SK-N-MC (cell line): ENCODE measurements around the gene SLC35A2.

Experiments
- DNase-seq: peaks from one replicate; pipeline ENCODE4 v3.0.0-alpha.2; 2011; ENCODE audit warnings: low read depth, low spot score
- H3K27ac ChIP-seq: fragments of 200-600 bp; sonication (generic); 2 replicates; pipeline ENCODE4 v1.5.1; 2016; ENCODE audit warnings: mixed run types
- H3K36me3 ChIP-seq: fragments of 200-600 bp; sonication (generic); 2 replicates; pipeline ENCODE4 v1.6.1; 2017; ENCODE audit warnings: antibody characterized with exemption, low read length, mixed read lengths; ENCODE audit not compliant: insufficient read depth
- H3K4me3 ChIP-seq: fragments of 200-600 bp; sonication (generic); 2 replicates; pipeline ENCODE4 v1.5.1; 2016
- H3K9ac ChIP-seq: fragments of 200-600 bp; sonication (generic); 2 replicates; pipeline ENCODE4 v1.8.0; 2017; ENCODE audit warnings: mixed run types, mixed read lengths; ENCODE audit not compliant: insufficient read length
- H3K9me3 ChIP-seq: fragments of 200-600 bp; sonication (generic); 2 replicates; pipeline ENCODE4 v1.6.1; 2017; ENCODE audit warnings: low read depth, mild to moderate bottlenecking, antibody characterized with exemption, low read length, moderate library complexity, mixed read lengths
- EZH2 ChIP-seq: fragments of 200-600 bp; sonication (generic); IDR thresholded peaks from one replicate; pipeline ENCODE4 v1.6.1; 2017; ENCODE audit warnings: antibody characterized with exemption
- FOXP2 ChIP-seq: optimal IDR thresholded peaks from 2 replicates; pipeline ENCODE3; 2011; ENCODE audit warnings: mild to moderate bottlenecking, moderate library complexity; ENCODE audit not compliant: insufficient read depth; ENCODE audit errors: extremely low read length, control extremely low read depth
- POLR2AphosphoS5 ChIP-seq: IDR thresholded peaks from 2 replicates; pipeline ENCODE4 v1.6.1; 2012; ENCODE audit warnings: mild to moderate bottlenecking, low read depth, low read length, borderline replicate concordance

The SLC35A2 gene

DNA sequence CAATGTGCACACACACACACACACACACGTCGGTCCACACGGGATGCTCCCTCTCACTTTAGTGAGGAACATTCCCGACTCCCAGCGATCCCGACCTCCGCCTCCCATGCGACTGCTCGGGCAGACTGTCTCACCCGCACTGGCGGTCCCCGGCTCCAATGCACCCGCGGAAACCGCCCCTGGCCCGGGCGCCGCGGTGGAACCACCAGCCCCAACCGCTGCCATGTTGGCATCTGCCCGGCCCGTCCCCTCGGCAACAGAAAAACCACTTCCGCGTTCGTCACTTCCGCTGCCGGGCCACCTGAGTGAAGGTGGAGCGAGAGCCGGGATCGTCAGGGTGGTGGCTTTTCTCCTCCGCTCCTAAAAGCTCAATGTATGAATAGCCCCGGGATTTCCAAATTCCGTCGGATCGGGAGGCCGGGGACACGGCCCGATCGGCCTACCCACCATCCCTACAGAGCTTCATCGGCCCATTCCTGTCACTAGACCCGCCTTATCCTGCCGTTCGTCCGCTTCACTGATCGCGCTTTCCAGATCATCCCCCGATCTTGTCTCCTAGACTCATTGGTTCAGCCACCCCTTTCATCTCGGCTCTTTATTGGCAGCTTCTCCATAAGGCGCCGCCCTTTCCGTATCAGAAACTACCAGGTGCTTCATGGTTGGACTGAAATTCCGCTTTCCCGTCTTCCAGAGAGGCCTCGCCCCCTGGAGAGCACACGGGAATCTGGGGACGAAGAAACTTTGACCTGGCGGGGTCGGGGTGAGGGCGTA, at the start of gene SLC35A2:
Gene SLC35A2 (minus strand): TSS at position 235 of the 771 bp plus-strand sequence. CDS start 10 bp downstream, at position 225.
- no peak for DNase-seq
- Histone ChIP-seq H3K4me3 (peak within 1 kb of the TSS; percentile 78), H3K9me3 (no peaks in the 10 kb centered on the region), H3K36me3 (peaks cover 8% of the 10 kb centered on the region; the same call in 1 of the 2 replicates), H3K9ac (peak within 1 kb of the TSS; percentile 79), H3K27ac (no peak within 1 kb of the TSS)
- TF ChIP-seq FOXP2 (no peak), POLR2AphosphoS5 (peak; percentile 68), EZH2 (no peak)

DNA sequence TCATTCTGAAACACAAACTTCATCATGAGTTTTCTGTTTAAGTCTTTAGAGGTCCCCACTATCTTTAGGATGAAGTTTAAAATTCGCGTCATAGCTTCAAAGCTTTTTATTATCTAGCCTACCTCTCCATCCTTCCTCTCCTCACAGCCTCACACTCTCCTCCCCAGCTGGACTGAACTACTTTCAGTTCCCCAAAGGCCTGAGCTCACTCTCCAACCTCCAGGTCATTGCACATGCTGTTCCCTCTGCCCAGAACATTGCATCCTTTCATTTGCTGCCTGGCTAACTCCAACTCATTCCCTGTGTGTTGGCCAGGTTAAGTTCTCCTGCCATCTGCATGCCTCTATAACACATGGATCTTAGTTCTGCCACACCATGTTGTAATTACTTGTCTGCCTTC, 48.8 kb upstream of the SLC35A2 start:
- DNase-seq, result no peak
- TF ChIP-seq EZH2 (no peak), POLR2AphosphoS5 (no peak), FOXP2 (no peak)
- no peak overlapping the region for H3K4me3 ChIP-seq
- H3K36me3 ChIP-seq, result no peaks in the 10 kb centered on the region; the same call in 1 of the 2 replicates
- H3K9ac ChIP-seq, result no peak overlapping the region
- no peaks in the 10 kb centered on the region for H3K9me3 ChIP-seq
- H3K27ac ChIP-seq, result no peak overlapping the region

DNA sequence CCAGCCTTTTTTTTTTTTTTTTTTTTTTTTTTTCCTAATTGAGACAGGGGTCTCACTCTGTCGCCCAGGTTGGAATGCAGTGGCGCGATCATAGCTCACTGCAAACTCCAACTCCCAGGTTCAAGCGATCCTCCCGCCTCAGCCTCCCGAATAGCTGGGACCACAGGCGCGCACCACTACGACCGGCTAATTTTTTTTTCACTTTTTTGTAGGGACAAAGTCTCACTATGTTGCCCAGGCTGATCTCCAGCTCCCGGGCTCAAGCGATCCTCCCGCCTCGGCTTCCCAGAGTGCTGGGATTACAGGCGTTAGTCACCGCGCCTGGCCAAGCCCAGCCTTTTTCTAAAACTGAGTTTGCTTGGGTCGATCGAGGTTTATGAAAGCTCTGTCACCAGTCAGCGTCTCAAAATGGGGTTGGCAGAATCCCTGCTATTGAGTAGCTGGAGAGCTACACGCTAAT, 47.2 kb upstream of the SLC35A2 start:
- no peak for DNase-seq
- H3K27ac ChIP-seq, result peak overlapping the region; percentile 98
- peak overlapping the region; percentile 83 for H3K4me3 ChIP-seq
- peak overlapping the region; percentile 72 for H3K9ac ChIP-seq
- no peaks in the 10 kb centered on the region for H3K9me3 ChIP-seq
- H3K36me3 ChIP-seq, result peaks cover 3% of the 10 kb centered on the region; the same call in 1 of the 2 replicates
- TF ChIP-seq FOXP2 (no peak), POLR2AphosphoS5 (no peak; the same call in 1 of the 2 replicates), EZH2 (no peak)

GRCh38 chrX:48957827-48958634, 46.6 kb upstream of the SLC35A2 start:
- Histone ChIP-seq H3K4me3 (peak overlapping the region; percentile 83), H3K36me3 (peaks cover 3% of the 10 kb centered on the region; the same call in 1 of the 2 replicates), H3K9ac (peak overlapping the region; percentile 88), H3K27ac (peak overlapping the region; percentile 98), H3K9me3 (no peaks in the 10 kb centered on the region)
- TF ChIP-seq POLR2AphosphoS5, result no peak; the same call in 1 of the 2 replicates
- no peak for TF ChIP-seq EZH2
- no peak for TF ChIP-seq FOXP2
- DNase-seq, result peak; percentile 86

DNA sequence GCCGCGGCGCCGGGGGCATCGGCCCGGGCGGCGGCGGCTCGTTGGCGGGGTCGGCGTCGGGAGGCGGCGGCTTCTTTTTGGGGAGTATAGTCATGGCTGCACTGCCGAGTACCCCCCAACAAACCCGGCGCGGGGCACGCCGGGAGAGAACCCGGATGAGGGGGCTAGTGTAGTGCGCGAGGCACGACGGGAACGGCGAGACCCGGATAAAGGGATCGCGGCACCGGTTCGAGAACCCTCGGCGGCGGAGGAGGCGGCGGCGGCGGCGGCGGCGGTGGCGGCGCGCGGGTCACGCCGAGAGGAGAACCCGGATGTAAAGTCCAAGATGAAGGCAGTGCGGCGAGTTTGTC, 46.0 kb upstream of the SLC35A2 start, which contains the start of gene OTUD5:
Gene OTUD5 (minus strand): TSS at position 131 of the 350 bp plus-strand sequence. CDS start 37 bp downstream, at position 94.
- Histone ChIP-seq H3K4me3 (peak within 1 kb of the TSS; percentile 83), H3K9me3 (no peaks in the 10 kb centered on the region), H3K27ac (peak within 1 kb of the TSS; percentile 98), H3K36me3 (peaks cover 3% of the 10 kb centered on the region; the same call in 1 of the 2 replicates), H3K9ac (peak within 1 kb of the TSS; percentile 88)
- DNase-seq, result no peak
- TF ChIP-seq EZH2 (no peak), POLR2AphosphoS5 (no peak), FOXP2 (no peak)

DNA sequence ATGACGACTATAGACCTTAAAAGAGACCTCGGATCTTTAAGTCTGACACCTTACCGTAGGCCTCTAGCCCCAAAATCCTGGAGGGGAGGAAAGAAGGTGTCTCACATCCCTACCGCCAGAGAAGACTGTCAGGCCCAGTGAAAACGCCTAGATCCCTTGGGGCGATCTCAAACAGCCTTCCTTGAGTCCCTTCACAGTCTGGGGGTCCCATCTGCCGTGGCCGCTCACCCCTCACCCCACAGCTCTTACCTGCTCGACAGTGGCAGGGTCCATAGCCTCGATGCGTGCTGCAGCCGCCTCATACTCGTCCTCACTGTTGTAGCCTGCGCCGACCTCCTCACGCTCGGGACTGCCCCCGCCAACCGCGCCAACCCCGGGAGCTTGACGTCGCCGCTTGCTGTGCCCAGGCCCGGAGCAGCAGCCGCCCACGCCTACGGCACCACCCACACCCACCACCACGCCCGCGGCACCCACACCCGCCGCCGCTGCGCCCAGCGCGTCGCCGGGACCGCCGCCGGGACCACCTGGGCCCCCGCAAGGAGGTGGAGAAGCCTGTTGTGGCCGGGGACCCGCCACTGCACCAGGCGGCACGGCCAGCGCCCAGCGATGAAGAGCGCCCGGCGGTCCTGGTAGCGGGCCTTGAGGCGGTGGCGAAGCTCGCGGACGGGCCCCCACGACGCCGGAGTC, 45.4 kb upstream of the SLC35A2 start:
- H3K27ac ChIP-seq, result no peak overlapping the region
- TF ChIP-seq POLR2AphosphoS5, result no peak
- no peak for TF ChIP-seq FOXP2
- no peak for TF ChIP-seq EZH2
- DNase-seq, result no peak

GRCh38 chrX:48948589-48948988, 37.1 kb upstream of the SLC35A2 start:
- TF ChIP-seq EZH2 (no peak), POLR2AphosphoS5 (no peak), FOXP2 (no peak)
- Histone ChIP-seq H3K9ac (no peak overlapping the region), H3K9me3 (no peaks in the 10 kb centered on the region), H3K4me3 (no peak overlapping the region), H3K27ac (no peak overlapping the region), H3K36me3 (no peaks in the 10 kb centered on the region)
- DNase-seq, result no peak

More for the DNA sequence above, 45.4 kb upstream of the SLC35A2 start:
- peak overlapping the region; percentile 88 for H3K9ac ChIP-seq
- H3K36me3 ChIP-seq, result peaks cover 3% of the 10 kb centered on the region; the same call in 1 of the 2 replicates
- peak overlapping the region; percentile 77 for H3K4me3 ChIP-seq
- H3K9me3 ChIP-seq, result no peaks in the 10 kb centered on the region
